ENCODE results near the gene ZSCAN18.

ZSCAN18 gene

GRCh38 chr19:58044886-58045285, 53.1 kb downstream of the ZSCAN18 start:
- no peak for DNase-seq (ENCODE audit: low read depth)

GRCh38 chr19:58044391-58044790, 53.6 kb downstream of the ZSCAN18 start:
- DNase-seq (ENCODE audit: low read depth): no peak

DNA sequence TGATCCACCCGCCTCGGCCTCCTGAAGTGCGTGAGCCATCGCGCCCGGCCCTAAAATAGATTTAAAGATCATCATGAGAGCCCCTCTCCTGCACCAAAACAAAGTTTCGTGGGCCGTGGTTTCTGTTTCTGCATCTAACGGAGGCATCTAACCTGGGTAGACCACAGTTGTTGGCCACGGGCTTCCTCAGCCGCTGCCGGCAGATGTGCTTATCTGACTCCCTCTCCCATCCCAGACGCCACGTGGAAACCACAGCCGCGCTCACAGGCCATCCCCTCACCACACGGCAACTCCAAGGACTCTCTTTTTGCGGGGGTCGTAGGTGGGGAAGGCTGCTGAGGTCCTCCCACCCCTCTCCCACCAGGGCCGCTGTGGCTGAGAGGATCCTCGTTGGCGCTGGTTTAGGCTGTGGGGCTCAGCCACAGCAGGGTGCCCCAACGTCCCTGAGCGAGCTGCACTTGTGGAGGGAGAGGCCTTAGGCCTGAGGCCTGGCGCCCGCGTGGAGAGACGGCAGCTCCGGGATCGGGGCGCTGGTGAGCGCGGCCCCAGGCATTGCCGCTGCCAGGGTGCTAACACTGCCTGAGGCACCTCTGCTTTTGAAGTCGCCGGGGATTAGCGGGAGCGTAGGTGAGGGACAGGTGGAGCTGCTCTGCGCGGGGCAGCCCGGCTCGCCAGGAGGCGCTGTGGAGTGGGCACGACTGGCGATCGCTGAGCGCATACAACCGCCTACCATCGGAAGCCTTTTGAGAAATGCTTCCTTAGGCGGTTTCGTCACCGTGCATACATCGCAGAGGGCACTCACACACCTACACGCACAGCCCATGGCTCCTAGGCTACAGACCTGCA, 55.3 kb downstream of the ZSCAN18 start:
- no peak for DNase-seq (ENCODE audit: low read depth)

DNA sequence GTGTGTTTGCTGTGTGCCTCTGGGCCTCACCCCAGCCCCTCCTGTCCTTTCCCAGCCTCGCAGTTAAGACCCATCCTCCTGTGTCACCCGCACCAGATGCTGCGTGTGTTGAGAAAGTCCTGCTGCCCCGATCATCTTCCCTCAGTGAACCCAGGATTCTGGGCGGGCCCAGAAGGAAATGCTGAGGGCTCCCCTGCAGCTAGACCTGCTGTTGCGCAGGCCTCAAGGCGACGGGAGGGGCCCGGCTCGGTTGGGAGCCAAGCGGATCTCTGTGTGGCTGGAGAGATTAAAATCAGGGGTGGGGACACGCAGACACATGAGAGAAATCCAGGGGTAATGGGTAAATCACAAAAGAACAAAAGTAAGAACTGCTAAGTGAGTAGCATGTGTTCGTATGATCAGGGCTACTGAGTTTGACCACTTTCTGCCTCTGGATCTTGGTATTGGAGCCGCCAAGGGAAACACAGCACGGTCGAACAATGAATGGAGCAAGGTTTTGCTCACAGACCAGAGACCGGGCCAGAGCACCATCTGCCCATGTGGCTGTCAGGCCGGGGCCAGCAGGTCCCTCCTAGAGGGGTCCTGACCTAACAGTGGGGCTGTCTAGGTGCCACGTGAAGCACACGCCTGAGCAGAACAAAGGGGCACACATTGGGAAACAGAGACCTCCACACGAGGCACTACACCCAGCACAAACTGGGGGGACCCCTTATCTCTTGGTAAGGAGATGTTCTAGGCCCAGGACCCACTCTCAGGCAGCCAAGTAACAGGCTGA, 57.1 kb downstream of the ZSCAN18 start:
- DNase-seq (ENCODE audit: low read depth): no peak

GRCh38 chr19:58038688-58039204, 59.3 kb downstream of the ZSCAN18 start:
- no peak for DNase-seq (ENCODE audit: low read depth)

GRCh38 chr19:58037927-58038687, 59.9 kb downstream of the ZSCAN18 start:
- no peak for DNase-seq (ENCODE audit: low read depth)

DNA sequence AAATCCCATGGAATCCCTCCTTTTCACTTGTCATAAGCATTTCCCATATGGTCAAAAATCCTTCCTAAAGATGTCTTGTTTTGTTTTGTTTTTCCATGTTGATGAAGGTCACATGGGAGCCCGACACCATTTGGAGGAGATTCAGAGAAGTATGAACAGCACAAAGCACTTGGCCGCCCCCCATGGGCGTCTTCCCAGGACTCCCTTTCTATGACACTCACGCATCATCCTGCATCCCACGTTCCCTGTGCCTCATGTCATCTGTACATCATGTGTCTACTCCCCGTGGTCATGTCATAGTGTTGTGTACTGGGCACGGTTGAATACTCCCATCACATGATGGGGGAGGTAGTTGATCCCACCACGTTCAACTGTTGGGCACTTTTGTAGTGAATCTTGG, 62.2 kb downstream of the ZSCAN18 start:
- DNase-seq (ENCODE audit: low read depth): no peak

DNA sequence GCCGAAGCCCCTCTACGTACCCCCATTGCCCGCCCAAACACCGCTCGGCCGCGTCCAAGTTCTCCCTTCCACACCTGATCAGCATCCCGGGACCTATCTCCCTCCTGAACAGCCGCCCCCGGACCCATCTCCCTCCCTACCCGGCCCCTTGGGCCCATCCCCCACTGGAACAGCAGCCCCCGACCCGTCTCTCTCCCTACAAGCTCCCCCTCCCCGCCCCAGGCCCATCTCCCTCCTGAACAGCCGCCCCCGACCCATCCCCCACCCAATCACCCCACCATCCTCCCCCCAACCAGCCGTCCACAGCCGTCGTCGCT, 63.6 kb downstream of the ZSCAN18 start:
- DNase-seq (ENCODE audit: low read depth): no peak
